K562 (cell line): Measurements from ENCODE around the gene FBP2. TPM values are rescaled to one million over a fixed set of nuclear protein-coding genes. Genes with fewer than 3 reads are reported as not detected.

Source experiments
- ATAC-seq: fragments of 200-7000 bp; cut with Tn5 transposase; 3 replicates; pipeline ENCODE4 v1.9.1; 2020; ENCODE audit warnings: moderate library complexity
- BruUV-seq: library from RNA; stranded (reverse); fragments of 400-500 nt; replicated peaks from 2 replicates; lab custom pipeline; 2021; lab: Mats Ljungman, UMichigan
- CTCF ChIA-PET: fragments of 300-600 bp; formaldehyde crosslinking; extraction: SDS; loops from one replicate; lab custom pipeline; 2021; ENCODE audit warnings: low intra/inter-chr PET ratio; lab: Yijun Ruan, JAX
- POLR2A ChIA-PET: fragments of 300-600, 350-650 bp; sonication (Branson Sonifier 250); formaldehyde crosslinking; extraction: SDS; loops from one replicate; lab custom pipeline; 2021; ENCODE audit warnings: antibody characterized with exemption, inconsistent platforms; lab: Yijun Ruan, JAX
- DNase-seq, 4 experiments: peaks; one replicate each; pipeline versions ENCODE4 v3.0.0 to v3.0.0-alpha.2; 2011 to 2018; ENCODE audit warnings: low spot score in 3 of 4, mixed read lengths in 3 of 4; ENCODE audit errors: extremely low read depth in 1 of 4
- FAIRE-seq: peaks from 2 replicates; lab custom pipeline; 2011; peaks lifted over from hg19 to GRCh38; lab: Jason Lieb, UNC
- H2AFZ ChIP-seq: 2 replicates; pipeline ENCODE4 v1.6.0; 2011; ENCODE audit warnings: low read depth, low read length, control low read depth, inconsistent platforms
- H3K27ac ChIP-seq: fragments of 200-600 bp; 3 replicates; pipeline ENCODE4 v1.8.0; 2011; ENCODE audit warnings: low read depth, mild to moderate bottlenecking, control low read depth, inconsistent platforms, low read length, moderate library complexity, mixed read lengths; ENCODE audit errors: extremely low read depth
- H3K27me3 ChIP-seq, 2 experiments: fragments of 300-600 bp in 1 of 2; 2 replicates in 1 of 2; 3 replicates in 1 of 2; pipeline versions ENCODE4 v1.6.0 to v1.8.0; 2011; ENCODE audit warnings: inconsistent platforms in 2 of 2, low read length in 2 of 2, mild to moderate bottlenecking in 1 of 2, mixed read lengths in 1 of 2, moderate library complexity in 1 of 2; ENCODE audit not compliant: control insufficient read depth in 2 of 2, insufficient read depth in 2 of 2
- H3K36me3 ChIP-seq: fragments of 300-600 bp; 3 replicates; pipeline ENCODE4 v1.8.0; 2011; ENCODE audit warnings: mild to moderate bottlenecking, low read length, inconsistent platforms; ENCODE audit not compliant: control insufficient read depth, insufficient read depth
- H3K4me1 ChIP-seq, 2 experiments: fragments of 200-600 bp in 1 of 2; replicated peaks in 1 of 2; 2 replicates in 1 of 2; 3 replicates in 1 of 2; pipeline versions ENCODE4 v1.5.1 to v1.8.0; 2011; ENCODE audit warnings: inconsistent platforms in 2 of 2, low read length in 2 of 2, mild to moderate bottlenecking in 1 of 2, mixed read lengths in 1 of 2, moderate library complexity in 1 of 2; ENCODE audit not compliant: control insufficient read depth in 2 of 2, insufficient read depth in 2 of 2
- H3K4me2 ChIP-seq: 2 replicates; pipeline ENCODE4 v1.6.1; 2011; ENCODE audit warnings: low read length, control low read depth, inconsistent platforms, mixed read lengths; ENCODE audit not compliant: insufficient read depth
- H3K4me3 ChIP-seq: fragments of 200-600 bp; sonication (generic), shearing (Covaris generic); 2 replicates; pipeline ENCODE4 v1.5.1; 2016; ENCODE audit warnings: control low read depth, inconsistent platforms
- H3K79me2 ChIP-seq: fragments of 200-600 bp; 3 replicates; pipeline ENCODE4 v1.8.0; 2011; ENCODE audit warnings: low read length, inconsistent platforms; ENCODE audit not compliant: control insufficient read depth, insufficient read depth
- H3K9ac ChIP-seq, 2 experiments: 2 replicates each; pipeline versions ENCODE4 v1.6.0 to v1.6.1; 2011; ENCODE audit warnings: low read depth in 2 of 2, low read length in 2 of 2, control low read depth in 1 of 2, inconsistent platforms in 1 of 2, mild to moderate bottlenecking in 1 of 2, mixed read lengths in 1 of 2; ENCODE audit not compliant: insufficient read depth in 1 of 2
- H3K9me1 ChIP-seq: one replicate; pipeline ENCODE4 v1.6.0; 2011; ENCODE audit warnings: inconsistent platforms, mild to moderate bottlenecking, low read length, moderate library complexity; ENCODE audit not compliant: control insufficient read depth, insufficient read depth
- H3K9me3 ChIP-seq: replicated peaks from 2 replicates; pipeline ENCODE4 v1.5.1; 2011; ENCODE audit warnings: low read depth, low read length, inconsistent platforms; ENCODE audit not compliant: control insufficient read depth, insufficient read depth
- H4K20me1 ChIP-seq: replicated peaks from 2 replicates; pipeline ENCODE4 v1.6.1; 2011; ENCODE audit warnings: low read length, inconsistent platforms, mixed read lengths; ENCODE audit not compliant: control insufficient read depth, insufficient read depth
- ATF1 ChIP-seq, 2 experiments: fragments of 450-650 bp in 1 of 2; IDR thresholded peaks; 2 replicates each; pipeline ENCODE4 v1.6.1; 2016; ENCODE audit warnings: missing compliant biosample characterization in 1 of 2, missing genetic modification characterization in 1 of 2
- CC2D1A ChIP-seq: fragments of 450-650 bp; IDR thresholded peaks from 2 replicates; pipeline ENCODE4 v1.6.1; 2017; ENCODE audit warnings: mild to moderate bottlenecking
- FOXP1 ChIP-seq: sonication (generic); formaldehyde crosslinking; IDR thresholded peaks from 2 replicates; pipeline ENCODE4 v1.8.0; 2022; ENCODE audit warnings: mild to moderate bottlenecking, missing genetic modification reagents
- HDAC3 ChIP-seq: fragments of 450-650 bp; IDR thresholded peaks from 2 replicates; pipeline ENCODE4 v1.6.1; 2018; ENCODE audit warnings: borderline replicate concordance, mild to moderate bottlenecking, moderate library complexity; ENCODE audit not compliant: partially characterized antibody
- MTA3 ChIP-seq: fragments of 450-650 bp; formaldehyde crosslinking; IDR thresholded peaks from 2 replicates; pipeline ENCODE4 v1.6.1; 2017; ENCODE audit warnings: mild to moderate bottlenecking, borderline replicate concordance
- NCOR1 ChIP-seq: fragments of 450-650 bp; IDR thresholded peaks from 2 replicates; pipeline ENCODE4 v1.6.1; 2016; ENCODE audit warnings: mild to moderate bottlenecking, moderate library complexity
- NFIC ChIP-seq: fragments of 450-650 bp; IDR thresholded peaks from 2 replicates; pipeline ENCODE4 v1.6.1; 2017; ENCODE audit warnings: mild to moderate bottlenecking, inconsistent platforms
- RBM15 ChIP-seq: fragments of 200-400 bp; formaldehyde crosslinking; IDR thresholded peaks from 2 replicates; pipeline ENCODE4 v1.6.1; 2018; ENCODE audit warnings: mild to moderate bottlenecking, low read length, moderate library complexity; ENCODE audit not compliant: insufficient read depth
- RBM22 ChIP-seq: fragments of 200-400 bp; formaldehyde crosslinking; IDR thresholded peaks from 2 replicates; pipeline ENCODE4 v1.6.1; 2018; ENCODE audit warnings: low read length, low read depth; ENCODE audit not compliant: poor library complexity, severe bottlenecking
- SREBF1 ChIP-seq: fragments of 150-350 bp; IDR thresholded peaks from 2 replicates; pipeline ENCODE4 v1.6.1; 2014; ENCODE audit warnings: antibody characterized with exemption, low read depth, low read length, borderline replicate concordance
- THRAP3 ChIP-seq: fragments of 450-650 bp; IDR thresholded peaks from 2 replicates; pipeline ENCODE4 v1.6.1; 2016; ENCODE audit warnings: mild to moderate bottlenecking, inconsistent platforms, borderline replicate concordance
- THRB ChIP-seq: fragments of 450-650 bp; formaldehyde crosslinking; conservative IDR thresholded peaks from 2 replicates; pipeline ENCODE4 v1.4.0; 2022; ENCODE audit warnings: mild to moderate bottlenecking, missing genetic modification characterization
- TRIM25 ChIP-seq: fragments of 450-650 bp; IDR thresholded peaks from 2 replicates; pipeline ENCODE4 v1.7.0; 2016; ENCODE audit warnings: borderline replicate concordance
- TSC22D4 ChIP-seq: fragments of 450-650 bp; IDR thresholded peaks from 2 replicates; pipeline ENCODE4 v1.6.1; 2016; ENCODE audit warnings: missing genetic modification characterization, missing biosample characterization, control low read depth
- ZNF311 ChIP-seq: fragments of 250-450 bp; sonication (Bioruptor Pico); IDR thresholded peaks from 2 replicates; pipeline ENCODE4 v1.4.0; 2020; ENCODE audit warnings: mild to moderate bottlenecking, moderate library complexity
- ZNF354B ChIP-seq: fragments of 250-450 bp; sonication (Bioruptor Pico); IDR thresholded peaks from 2 replicates; pipeline ENCODE4 v1.4.0; 2020
- ZNF449 ChIP-seq: fragments of 250-450 bp; sonication (Bioruptor Pico); IDR thresholded peaks from 2 replicates; pipeline ENCODE4 v1.8.0; 2022; ENCODE audit warnings: moderate library complexity, mild to moderate bottlenecking, inconsistent platforms
- ZNF699 ChIP-seq: fragments of 250-450 bp; sonication (Bioruptor Pico); IDR thresholded peaks from 2 replicates; pipeline ENCODE4 v1.8.0; 2021; ENCODE audit warnings: mild to moderate bottlenecking, moderate library complexity; ENCODE audit not compliant: insufficient replicate concordance
- WGBS: fragments of 100-300 bp; shearing (Covaris generic); methylation state at CpG from one replicate; pipeline ENCODE4 v1.1.6; 2016; ENCODE audit warnings: low coverage, mixed read lengths; ENCODE audit not compliant: insufficient coverage; ENCODE audit errors: missing lambda C conversion rate; 5-methylcytosine and 5-hydroxymethylcytosine counted together
- in situ Hi-C: fragments of 300-500 bp; cut with MboI; formaldehyde crosslinking; loops from 4 replicates; pipeline ENCODE4 v1.15.0; 2018; ENCODE audit warnings: inconsistent platforms, mixed read lengths
- intact Hi-C: fragments of 100-400 bp; cut with micrococcal nuclease; formaldehyde crosslinking; loops from 2 replicates; pipeline ENCODE4 v1.14.2; 2022
- polyA plus RNA-seq, 8 experiments: library from polyadenylated mRNA; depleted of rRNA in 4 of 8; stranded (reverse) in 5 of 8; unstranded in 3 of 8; fragments of >200 nt; fragmentation: Nextera tagmentation in 2 of 8; fragmentation: Illumina TruSeq in 1 of 8; extraction: Ambion mirVana in 2 of 8; extraction: Trizol in 1 of 8; gene quantifications; 2 replicates each; pipeline versions ENCODE4 v1.2.1 to v1.2.3, GENCODE V29; 2011 to 2014; ENCODE audit warnings: inconsistent platforms in 1 of 8, missing spikeins in 1 of 8
- total RNA-seq, 7 experiments: library from RNA; depleted of rRNA in 6 of 7; stranded (reverse); fragments of >200 nt in 6 of 7; fragmentation: Illumina TruSeq in 2 of 7; extraction: Trizol in 2 of 7; gene quantifications; 2 replicates each; pipeline versions ENCODE4 v1.2.1 to v1.2.3, GENCODE V29; 2011 to 2021; ENCODE audit warnings: low replicate concordance in 1 of 7

The FBP2 gene
- total and polyA plus RNA-seq, 9 of the 15 experiments (the other 6 are each of a cell fraction or from before 2014, with no cell fraction given): 0.06 TPM; not detected in 7

GRCh38 chr9:94514722-94515121, 78.9 kb downstream of the FBP2 start:
- Histone ChIP-seq H2AFZ (no peak overlapping the region), H3K9me3 (no peaks in the 10 kb centered on the region), H3K27ac (no peak overlapping the region), H3K36me3 (no peaks in the 10 kb centered on the region)
- FAIRE-seq: no peak
- 10% methylated on average over 3 of the region's 3 CpGs for WGBS
- no peak for DNase-seq
- intact Hi-C loops: no loop called here
- TF ChIP-seq THRAP3: no peak
- no peak for TF ChIP-seq ZNF311 (CRISPR knock-in tag)
- no peak for TF ChIP-seq HDAC3
- TF ChIP-seq TSC22D4: no peak
- TF ChIP-seq NCOR1: no peak
- no peak for TF ChIP-seq NFIC
- no peak for TF ChIP-seq ATF1 (CRISPR knock-in tag; IDR thresholded peaks at IDR 0.05)
- no peak for TF ChIP-seq ATF1 (tag; IDR thresholded peaks at IDR 0.05)
- no peak for TF ChIP-seq RBM22
- TF ChIP-seq ZNF449 (CRISPR knock-in tag): no peak
- no peak for TF ChIP-seq FOXP1 (CRISPR knock-in tag)
- TF ChIP-seq THRB (CRISPR knock-in tag): no peak
- TF ChIP-seq RBM15: no peak
- TF ChIP-seq TRIM25: no peak
- TF ChIP-seq MTA3: no peak
- no peak for TF ChIP-seq ZNF699 (CRISPR knock-in tag)
- TF ChIP-seq SREBF1: no peak
- no peak for TF ChIP-seq ZNF354B
- no peak for TF ChIP-seq CC2D1A
- TF ChIP-seq, all 486 proteins: peak for 0
- CTCF ChIA-PET: no interaction called here
- POLR2A ChIA-PET: no interaction called here
- peaks cover 3 to 8% of the 10 kb centered on the region in 2 experiments; a peak in 4 of 5 replicates for H3K27me3 ChIP-seq
- H3K79me2 ChIP-seq: no peaks in the 10 kb centered on the region
- H3K9ac ChIP-seq: no peak overlapping the region
- no peaks in the 10 kb centered on the region for H3K9me1 ChIP-seq
- H3K4me2 ChIP-seq: no peak overlapping the region
- no TSS peak for BruUV-seq
- no peaks in the 10 kb centered on the region for H4K20me1 ChIP-seq
- no peak for ATAC-seq
- no peak overlapping the region for H3K4me3 ChIP-seq
- H3K4me1 ChIP-seq: no peaks in the 10 kb centered on the region
- in situ Hi-C loops: no loop called here
